Testis (tissue), 3 donors: Measurements from ENCODE around the gene PRKAR2B. TPM values are rescaled to one million over a fixed set of nuclear protein-coding genes. Genes with fewer than 3 reads are reported as not detected.
A peak's percentile ranks its signal among the peaks of the same experiment; 100 is the strongest.

Experiments
- DNase-seq: peaks from one replicate; pipeline ENCODE4 v3.0.0-alpha.2; 2019
- H3K27ac ChIP-seq, 2 donors: fragments of 200-600 bp; sonication (generic); one replicate each; pipeline ENCODE4 v1.5.1; 2019
- H3K27me3 ChIP-seq: fragments of 200-600 bp; sonication (generic); one replicate; pipeline ENCODE4 v1.5.1; 2019
- H3K36me3 ChIP-seq: fragments of 200-600 bp; sonication (generic); one replicate; pipeline ENCODE4 v1.5.1; 2017; ENCODE audit warnings: low read depth; ENCODE audit errors: missing control alignments
- H3K4me1 ChIP-seq: fragments of 200-600 bp; sonication (generic); one replicate; pipeline ENCODE4 v1.5.1; 2019
- H3K4me3 ChIP-seq, 2 donors: fragments of 200-600 bp; sonication (generic); one replicate each; pipeline ENCODE4 v1.5.1; 2017 to 2019
- H3K9me3 ChIP-seq: fragments of 200-600 bp; sonication (generic); one replicate; pipeline ENCODE4 v1.5.1; 2017
- CTCF ChIP-seq, 3 experiments: fragments of 450-650 bp in 2 of 3; fragments of 200-600 bp in 1 of 3; sonication (generic) in 1 of 3; IDR thresholded peaks; one replicate each; pipeline ENCODE4 v1.5.1; 2016 to 2019; ENCODE audit warnings: antibody characterized with exemption in 3 of 3, mild to moderate bottlenecking in 2 of 3, moderate library complexity in 1 of 3
- POLR2A ChIP-seq: fragments of 450-650 bp; IDR thresholded peaks from one replicate; pipeline ENCODE4 v1.6.1; 2017; ENCODE audit warnings: antibody characterized with exemption, mild to moderate bottlenecking, moderate library complexity
- WGBS, 2 donors: methylation state at CpG; one replicate each; pipeline ENCODE4 v1.1.5; 2018; 5-methylcytosine and 5-hydroxymethylcytosine counted together
- intact Hi-C: fragments of 100-400 bp; cut with DNase I; formaldehyde crosslinking; loops from one replicate; pipeline ENCODE4 v1.15.1; 2023; ENCODE audit warnings: low total_unique reads
- polyA plus RNA-seq: library from polyadenylated mRNA; stranded (reverse); fragments of 350-450 nt; fragmentation: Illumina TruSeq; extraction: RNeasy Lipid Tissue Mini Kit (QIAGEN cat#74804); gene quantifications from one replicate; pipeline ENCODE4 v1.2.3, GENCODE V29; 2014; ENCODE audit warnings: low read depth, low replicate concordance; ENCODE audit not compliant: insufficient read depth
- total RNA-seq, 2 donors: library from RNA; depleted of rRNA; stranded (reverse); fragments of >200 nt; gene quantifications; one replicate each; pipeline ENCODE4 v1.2.3, GENCODE V29; 2016

PRKAR2B gene
- total and polyA plus RNA-seq, 3 donors from 2014 or later = 51.7 to 81.8 (median 66.3) TPM

GRCh38 chr7:107043921-107044346 lies 571 bp upstream of the PRKAR2B start:
- 6 to 10% methylated on average over 6 of the region's 6 CpGs for WGBS, 2 donors
- Histone ChIP-seq H3K9me3 (no peaks in the 10 kb centered on the region), H3K36me3 (no peaks in the 10 kb centered on the region), H3K27me3 (no peaks in the 10 kb centered on the region), H3K27ac (peak overlapping the region; percentile 71 to 92), H3K4me1 (peaks cover 22% of the 10 kb centered on the region), H3K4me3 (peak overlapping the region; percentile 68 to 83)
- intact Hi-C loops = no loop called here
- TF ChIP-seq CTCF (IDR thresholded peaks at IDR 0.05) (no peak), POLR2A (no peak)
- DNase-seq = no peak

GRCh38 chr7:107045195-107045960 lies 873 bp downstream of the PRKAR2B start:
- H3K9me3 ChIP-seq = no peaks in the 10 kb centered on the region
- H3K4me3 ChIP-seq = peak overlapping the region; percentile 83 to 91
- H3K4me1 ChIP-seq = peaks cover 22% of the 10 kb centered on the region
- WGBS, 2 donors = 1 to 2% methylated on average over 22 to 23 of the region's 29 CpGs
- TF ChIP-seq CTCF (IDR thresholded peaks at IDR 0.05) = no peak
- no peak for TF ChIP-seq POLR2A
- DNase-seq = no peak
- no peaks in the 10 kb centered on the region for H3K36me3 ChIP-seq
- H3K27me3 ChIP-seq = no peaks in the 10 kb centered on the region
- intact Hi-C loops = no loop called here
- peak overlapping the region; percentile 86 to 92 for H3K27ac ChIP-seq

- Histone ChIP-seq H3K4me3 (peak overlapping the region; percentile 83 to 91), H3K36me3 (no peaks in the 10 kb centered on the region), H3K27ac (peak overlapping the region; percentile 86 to 92), H3K9me3 (no peaks in the 10 kb centered on the region), H3K4me1 (peaks cover 24% of the 10 kb centered on the region), H3K27me3 (no peaks in the 10 kb centered on the region)
- no peak for DNase-seq
- intact Hi-C loops = no loop called here
- TF ChIP-seq POLR2A (no peak), CTCF (IDR thresholded peaks at IDR 0.05) (no peak)
- WGBS, 2 donors = 16 to 21% methylated on average over 1 of the region's 1 CpG
Observed at GRCh38 chr7:107045980-107046379, 1.5 kb downstream of the PRKAR2B start.

- Histone ChIP-seq H3K9me3 (no peaks in the 10 kb centered on the region), H3K27ac (peak overlapping the region in 1 of 2 donors; percentile 2), H3K4me3 (peak overlapping the region in 1 of 2 donors; percentile 91), H3K27me3 (no peaks in the 10 kb centered on the region), H3K36me3 (no peaks in the 10 kb centered on the region), H3K4me1 (peaks cover 28% of the 10 kb centered on the region)
- WGBS, 2 donors = 31 to 32% methylated on average over 7 of the region's 7 CpGs
- DNase-seq = no peak
- intact Hi-C loops = no loop called here
- TF ChIP-seq POLR2A (no peak), CTCF (IDR thresholded peaks at IDR 0.05) (no peak)
Observed at GRCh38 chr7:107046491-107047259, 2.2 kb downstream of the PRKAR2B start.
